GM12878 (cell line): ENCODE measurements around the gene CAPN3. TPM values are rescaled to one million over a fixed set of nuclear protein-coding genes. Genes with fewer than 3 reads are reported as not detected.

Source experiments
- BCL11A ChIP-seq: IDR thresholded peaks from 2 replicates; pipeline ENCODE4 v1.6.1; 2011; ENCODE audit warnings: low read depth, low read length
- BRCA1 ChIP-seq: IDR thresholded peaks from 2 replicates; pipeline ENCODE4 v1.6.1; 2011; ENCODE audit warnings: low read depth, low read length, improper control_type of control experiment
- CBX3 ChIP-seq: fragments of 200-600 bp; sonication (generic); IDR thresholded peaks from 2 replicates; pipeline ENCODE4 v1.6.1; 2016; ENCODE audit warnings: low read depth, borderline replicate concordance
- DPF2 ChIP-seq: fragments of 450-650 bp; IDR thresholded peaks from 2 replicates; pipeline ENCODE4 v1.6.1; 2017; ENCODE audit warnings: mild to moderate bottlenecking
- ESRRA ChIP-seq: IDR thresholded peaks from 2 replicates; pipeline ENCODE4 v1.6.1; 2012; ENCODE audit warnings: mild to moderate bottlenecking, low read length, improper control_type of control experiment
- HCFC1 ChIP-seq: fragments of 150-350 bp; IDR thresholded peaks from 2 replicates; pipeline ENCODE4 v1.6.1; 2014; ENCODE audit warnings: low read length
- IRF4 ChIP-seq: IDR thresholded peaks from 2 replicates; pipeline ENCODE4 v1.6.1; 2011; ENCODE audit warnings: low read depth, low read length
- MYB ChIP-seq: fragments of 150-350 bp; IDR thresholded peaks from 2 replicates; pipeline ENCODE4 v1.6.1; 2014; ENCODE audit warnings: mild to moderate bottlenecking, low read depth, low read length, borderline replicate concordance
- NFYB ChIP-seq: IDR thresholded peaks from 2 replicates; pipeline ENCODE4 v1.6.1; 2011; ENCODE audit warnings: low read depth, mild to moderate bottlenecking, low read length, improper control_type of control experiment, moderate library complexity; ENCODE audit not compliant: insufficient read depth
- POLR2AphosphoS5 ChIP-seq: IDR thresholded peaks from 2 replicates; pipeline ENCODE4 v1.6.1; 2011; ENCODE audit warnings: mild to moderate bottlenecking, low read length, inconsistent platforms
- RELA ChIP-seq: fragments of 450-650 bp; IDR thresholded peaks from 2 replicates; pipeline ENCODE4 v1.8.0; 2014; ENCODE audit warnings: borderline replicate concordance; ENCODE audit not compliant: partially characterized antibody
- RUNX3 ChIP-seq: IDR thresholded peaks from 2 replicates; pipeline ENCODE4 v1.6.1; 2012; ENCODE audit warnings: low read length, inconsistent platforms
- STAT3 ChIP-seq: IDR thresholded peaks from 2 replicates; pipeline ENCODE4 v1.6.1; 2011; ENCODE audit warnings: low read depth, low read length, improper control_type of control experiment
- SUZ12 ChIP-seq: fragments of 200-600 bp; sonication (generic); IDR thresholded peaks from one replicate; pipeline ENCODE4 v1.6.1; 2018; ENCODE audit warnings: antibody characterized with exemption, mild to moderate bottlenecking; ENCODE audit not compliant: unreplicated experiment
- TCF7 ChIP-seq: IDR thresholded peaks from 2 replicates; pipeline ENCODE4 v1.6.1; 2014; ENCODE audit warnings: antibody characterized with exemption, borderline replicate concordance
- polyA plus RNA-seq, 11 experiments: library from polyadenylated mRNA; depleted of rRNA in 4 of 11; unstranded in 6 of 11; stranded (reverse) in 5 of 11; fragments of >200 nt; fragmentation: Nextera tagmentation in 4 of 11; fragmentation: Illumina TruSeq in 1 of 11; extraction: Ambion mirVana in 4 of 11; extraction: Trizol in 1 of 11; gene quantifications; 1 replicate in 1 of 11; 2 replicates in 10 of 11; pipeline versions ENCODE4 v1.2.1 to v1.2.3, GENCODE V29; 2011 to 2016; ENCODE audit warnings: inconsistent platforms in 2 of 11, missing spikeins in 2 of 11, low read depth in 1 of 11
- total RNA-seq, 4 experiments: library from RNA; depleted of rRNA in 3 of 4; stranded (reverse); fragments of >200 nt in 3 of 4; fragmentation: Illumina TruSeq in 1 of 4; extraction: Trizol in 1 of 4; gene quantifications; 2 replicates each; pipeline versions ENCODE4 v1.2.1 to v1.2.3, GENCODE V29; 2013 to 2021
- TF ChIP-seq, protein P1 (sequence below): IDR thresholded peaks from 2 replicates; pipeline ENCODE4 v1.6.1; 2011; ENCODE audit warnings: mild to moderate bottlenecking, low read depth, low read length, moderate library complexity; ENCODE audit not compliant: insufficient replicate concordance
- TF ChIP-seq, protein P2 (sequence below): IDR thresholded peaks from 2 replicates; pipeline ENCODE4 v1.6.1; 2012; ENCODE audit warnings: low read length, inconsistent platforms
- TF ChIP-seq, protein P3 (sequence below): IDR thresholded peaks from 2 replicates; pipeline ENCODE4 v1.6.1; 2012; ENCODE audit warnings: improper control_type of control experiment, low read depth, low read length; ENCODE audit not compliant: insufficient replicate concordance
- TF ChIP-seq, protein P4 (sequence below): fragments of 450-650 bp; formaldehyde crosslinking; IDR thresholded peaks from 2 replicates; pipeline ENCODE4 v1.4.0; 2022; ENCODE audit warnings: mild to moderate bottlenecking, moderate library complexity

CAPN3 gene
- total and polyA plus RNA-seq, 10 of the 15 experiments (the other 5 are each of a cell fraction or from before 2014, with no cell fraction given), result 1.1 to 3.8 (median 2.4) TPM

DNA sequence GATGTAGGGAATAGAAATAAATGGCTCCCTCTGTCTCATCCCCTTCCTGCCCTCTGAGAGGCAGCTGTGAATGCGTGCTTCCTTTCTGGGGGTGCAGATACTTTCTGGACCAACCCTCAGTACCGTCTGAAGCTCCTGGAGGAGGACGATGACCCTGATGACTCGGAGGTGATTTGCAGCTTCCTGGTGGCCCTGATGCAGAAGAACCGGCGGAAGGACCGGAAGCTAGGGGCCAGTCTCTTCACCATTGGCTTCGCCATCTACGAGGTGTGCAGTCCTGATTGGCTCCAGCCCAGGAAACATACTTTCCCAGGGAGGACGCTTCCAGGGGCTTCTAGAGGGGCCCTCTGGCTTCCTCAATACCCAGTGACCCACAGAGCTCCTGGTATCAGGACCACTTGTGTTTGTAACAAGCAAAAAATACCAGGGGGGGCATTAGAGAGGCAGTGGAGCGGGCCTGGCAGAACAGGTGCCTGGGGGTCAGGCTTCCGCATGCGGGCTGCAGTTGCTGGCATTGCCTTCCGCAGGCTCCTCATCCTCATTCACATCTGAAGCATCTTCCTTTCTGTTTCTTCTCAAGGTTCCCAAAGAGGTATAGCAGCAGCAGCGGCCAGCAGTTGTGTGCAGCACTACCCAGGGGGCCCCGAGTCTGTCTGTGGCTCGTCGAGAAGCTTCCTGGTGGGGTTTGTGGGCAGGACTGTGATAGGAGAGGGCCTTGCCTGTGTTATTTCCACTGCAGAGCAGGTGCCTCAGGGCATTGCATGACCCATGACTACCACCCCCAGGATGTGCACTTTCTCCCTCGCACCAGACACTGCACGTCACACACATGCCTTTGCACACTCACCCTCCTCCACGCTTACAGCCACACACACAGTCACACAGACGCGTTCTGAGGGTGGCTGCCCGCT, 42.5 kb downstream of the CAPN3 start (continued):
- TF ChIP-seq RELA (no peak), POLR2AphosphoS5 (peak; percentile 62; the same call in 1 of the 2 replicates), MYB (no peak), HCFC1 (no peak), TCF7 (no peak), BCL11A (no peak), DPF2 (no peak), SUZ12 (no peak), IRF4 (no peak), ESRRA (no peak), NFYB (peak; percentile 88), STAT3 (no peak), RUNX3 (no peak), BRCA1 (no peak), CBX3 (no peak)
- TF ChIP-seq, protein P1, sequence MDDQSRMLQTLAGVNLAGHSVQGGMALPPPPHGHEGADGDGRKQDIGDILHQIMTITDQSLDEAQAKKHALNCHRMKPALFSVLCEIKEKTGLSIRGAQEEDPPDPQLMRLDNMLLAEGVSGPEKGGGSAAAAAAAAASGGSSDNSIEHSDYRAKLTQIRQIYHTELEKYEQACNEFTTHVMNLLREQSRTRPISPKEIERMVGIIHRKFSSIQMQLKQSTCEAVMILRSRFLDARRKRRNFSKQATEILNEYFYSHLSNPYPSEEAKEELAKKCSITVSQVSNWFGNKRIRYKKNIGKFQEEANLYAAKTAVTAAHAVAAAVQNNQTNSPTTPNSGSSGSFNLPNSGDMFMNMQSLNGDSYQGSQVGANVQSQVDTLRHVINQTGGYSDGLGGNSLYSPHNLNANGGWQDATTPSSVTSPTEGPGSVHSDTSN, result no peak
- TF ChIP-seq, protein P2, sequence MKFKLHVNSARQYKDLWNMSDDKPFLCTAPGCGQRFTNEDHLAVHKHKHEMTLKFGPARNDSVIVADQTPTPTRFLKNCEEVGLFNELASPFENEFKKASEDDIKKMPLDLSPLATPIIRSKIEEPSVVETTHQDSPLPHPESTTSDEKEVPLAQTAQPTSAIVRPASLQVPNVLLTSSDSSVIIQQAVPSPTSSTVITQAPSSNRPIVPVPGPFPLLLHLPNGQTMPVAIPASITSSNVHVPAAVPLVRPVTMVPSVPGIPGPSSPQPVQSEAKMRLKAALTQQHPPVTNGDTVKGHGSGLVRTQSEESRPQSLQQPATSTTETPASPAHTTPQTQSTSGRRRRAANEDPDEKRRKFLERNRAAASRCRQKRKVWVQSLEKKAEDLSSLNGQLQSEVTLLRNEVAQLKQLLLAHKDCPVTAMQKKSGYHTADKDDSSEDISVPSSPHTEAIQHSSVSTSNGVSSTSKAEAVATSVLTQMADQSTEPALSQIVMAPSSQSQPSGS, result no peak
- TF ChIP-seq, protein P3, sequence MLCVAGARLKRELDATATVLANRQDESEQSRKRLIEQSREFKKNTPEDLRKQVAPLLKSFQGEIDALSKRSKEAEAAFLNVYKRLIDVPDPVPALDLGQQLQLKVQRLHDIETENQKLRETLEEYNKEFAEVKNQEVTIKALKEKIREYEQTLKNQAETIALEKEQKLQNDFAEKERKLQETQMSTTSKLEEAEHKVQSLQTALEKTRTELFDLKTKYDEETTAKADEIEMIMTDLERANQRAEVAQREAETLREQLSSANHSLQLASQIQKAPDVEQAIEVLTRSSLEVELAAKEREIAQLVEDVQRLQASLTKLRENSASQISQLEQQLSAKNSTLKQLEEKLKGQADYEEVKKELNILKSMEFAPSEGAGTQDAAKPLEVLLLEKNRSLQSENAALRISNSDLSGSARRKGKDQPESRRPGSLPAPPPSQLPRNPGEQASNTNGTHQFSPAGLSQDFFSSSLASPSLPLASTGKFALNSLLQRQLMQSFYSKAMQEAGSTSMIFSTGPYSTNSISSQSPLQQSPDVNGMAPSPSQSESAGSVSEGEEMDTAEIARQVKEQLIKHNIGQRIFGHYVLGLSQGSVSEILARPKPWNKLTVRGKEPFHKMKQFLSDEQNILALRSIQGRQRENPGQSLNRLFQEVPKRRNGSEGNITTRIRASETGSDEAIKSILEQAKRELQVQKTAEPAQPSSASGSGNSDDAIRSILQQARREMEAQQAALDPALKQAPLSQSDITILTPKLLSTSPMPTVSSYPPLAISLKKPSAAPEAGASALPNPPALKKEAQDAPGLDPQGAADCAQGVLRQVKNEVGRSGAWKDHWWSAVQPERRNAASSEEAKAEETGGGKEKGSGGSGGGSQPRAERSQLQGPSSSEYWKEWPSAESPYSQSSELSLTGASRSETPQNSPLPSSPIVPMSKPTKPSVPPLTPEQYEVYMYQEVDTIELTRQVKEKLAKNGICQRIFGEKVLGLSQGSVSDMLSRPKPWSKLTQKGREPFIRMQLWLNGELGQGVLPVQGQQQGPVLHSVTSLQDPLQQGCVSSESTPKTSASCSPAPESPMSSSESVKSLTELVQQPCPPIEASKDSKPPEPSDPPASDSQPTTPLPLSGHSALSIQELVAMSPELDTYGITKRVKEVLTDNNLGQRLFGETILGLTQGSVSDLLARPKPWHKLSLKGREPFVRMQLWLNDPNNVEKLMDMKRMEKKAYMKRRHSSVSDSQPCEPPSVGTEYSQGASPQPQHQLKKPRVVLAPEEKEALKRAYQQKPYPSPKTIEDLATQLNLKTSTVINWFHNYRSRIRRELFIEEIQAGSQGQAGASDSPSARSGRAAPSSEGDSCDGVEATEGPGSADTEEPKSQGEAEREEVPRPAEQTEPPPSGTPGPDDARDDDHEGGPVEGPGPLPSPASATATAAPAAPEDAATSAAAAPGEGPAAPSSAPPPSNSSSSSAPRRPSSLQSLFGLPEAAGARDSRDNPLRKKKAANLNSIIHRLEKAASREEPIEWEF, result no peak
- TF ChIP-seq, protein P4, sequence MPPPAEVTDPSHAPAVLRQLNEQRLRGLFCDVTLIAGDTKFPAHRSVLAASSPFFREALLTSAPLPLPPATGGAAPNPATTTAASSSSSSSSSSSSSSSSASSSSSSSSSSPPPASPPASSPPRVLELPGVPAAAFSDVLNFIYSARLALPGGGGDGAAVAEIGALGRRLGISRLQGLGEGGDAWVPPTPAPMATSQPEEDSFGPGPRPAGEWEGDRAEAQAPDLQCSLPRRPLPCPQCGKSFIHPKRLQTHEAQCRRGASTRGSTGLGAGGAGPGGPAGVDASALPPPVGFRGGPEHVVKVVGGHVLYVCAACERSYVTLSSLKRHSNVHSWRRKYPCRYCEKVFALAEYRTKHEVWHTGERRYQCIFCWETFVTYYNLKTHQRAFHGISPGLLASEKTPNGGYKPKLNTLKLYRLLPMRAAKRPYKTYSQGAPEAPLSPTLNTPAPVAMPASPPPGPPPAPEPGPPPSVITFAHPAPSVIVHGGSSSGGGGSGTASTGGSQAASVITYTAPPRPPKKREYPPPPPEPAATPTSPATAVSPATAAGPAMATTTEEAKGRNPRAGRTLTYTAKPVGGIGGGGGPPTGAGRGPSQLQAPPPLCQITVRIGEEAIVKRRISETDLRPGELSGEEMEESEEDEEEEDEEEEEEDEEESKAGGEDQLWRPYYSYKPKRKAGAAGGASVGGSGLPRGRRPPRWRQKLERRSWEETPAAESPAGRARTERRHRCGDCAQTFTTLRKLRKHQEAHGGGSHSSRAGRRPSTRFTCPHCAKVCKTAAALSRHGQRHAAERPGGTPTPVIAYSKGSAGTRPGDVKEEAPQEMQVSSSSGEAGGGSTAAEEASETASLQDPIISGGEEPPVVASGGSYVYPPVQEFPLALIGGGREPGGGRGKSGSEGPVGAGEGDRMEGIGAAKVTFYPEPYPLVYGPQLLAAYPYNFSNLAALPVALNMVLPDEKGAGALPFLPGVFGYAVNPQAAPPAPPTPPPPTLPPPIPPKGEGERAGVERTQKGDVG (CRISPR knock-in tag), result no peak
